ENCODE results near the gene CPN2.

The CPN2 gene, protein sequence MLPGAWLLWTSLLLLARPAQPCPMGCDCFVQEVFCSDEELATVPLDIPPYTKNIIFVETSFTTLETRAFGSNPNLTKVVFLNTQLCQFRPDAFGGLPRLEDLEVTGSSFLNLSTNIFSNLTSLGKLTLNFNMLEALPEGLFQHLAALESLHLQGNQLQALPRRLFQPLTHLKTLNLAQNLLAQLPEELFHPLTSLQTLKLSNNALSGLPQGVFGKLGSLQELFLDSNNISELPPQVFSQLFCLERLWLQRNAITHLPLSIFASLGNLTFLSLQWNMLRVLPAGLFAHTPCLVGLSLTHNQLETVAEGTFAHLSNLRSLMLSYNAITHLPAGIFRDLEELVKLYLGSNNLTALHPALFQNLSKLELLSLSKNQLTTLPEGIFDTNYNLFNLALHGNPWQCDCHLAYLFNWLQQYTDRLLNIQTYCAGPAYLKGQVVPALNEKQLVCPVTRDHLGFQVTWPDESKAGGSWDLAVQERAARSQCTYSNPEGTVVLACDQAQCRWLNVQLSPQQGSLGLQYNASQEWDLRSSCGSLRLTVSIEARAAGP

DNA sequence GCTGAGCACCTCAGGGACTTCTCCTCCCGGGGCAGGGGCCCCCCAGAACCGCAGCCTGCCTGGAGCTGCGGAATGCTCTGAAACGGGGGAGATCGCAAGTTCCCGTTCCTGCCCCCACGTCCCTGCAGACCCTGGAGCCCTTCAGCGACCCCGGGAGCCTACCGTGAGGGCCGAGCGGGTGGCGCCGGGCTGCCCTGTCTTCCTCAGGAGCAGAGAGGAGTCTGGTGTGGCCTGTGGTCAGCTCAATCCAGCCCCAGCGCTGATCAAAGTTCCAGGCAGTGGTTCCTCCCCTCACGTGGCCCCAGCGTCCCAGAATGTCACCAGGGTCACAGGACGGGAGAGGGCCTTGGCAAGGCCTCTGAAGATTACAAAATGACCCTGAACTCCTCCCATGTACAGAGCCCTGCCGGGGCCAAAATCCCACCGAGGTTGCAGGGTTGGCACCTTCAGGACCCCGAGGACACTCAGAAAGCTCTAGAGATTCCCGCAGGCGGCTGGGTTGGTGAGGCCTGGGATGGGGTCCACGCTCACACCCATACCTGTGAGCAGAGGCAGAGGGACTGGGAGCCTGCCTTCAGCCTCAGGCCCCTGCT is at the start of gene CPN2:
TSS of gene CPN2 (minus strand) at position 249 of the 593 bp plus-strand sequence. CDS start 8,626 bp downstream, outside the sequence.
- DNase-seq (ENCODE audit: low spot score): no peak

DNA sequence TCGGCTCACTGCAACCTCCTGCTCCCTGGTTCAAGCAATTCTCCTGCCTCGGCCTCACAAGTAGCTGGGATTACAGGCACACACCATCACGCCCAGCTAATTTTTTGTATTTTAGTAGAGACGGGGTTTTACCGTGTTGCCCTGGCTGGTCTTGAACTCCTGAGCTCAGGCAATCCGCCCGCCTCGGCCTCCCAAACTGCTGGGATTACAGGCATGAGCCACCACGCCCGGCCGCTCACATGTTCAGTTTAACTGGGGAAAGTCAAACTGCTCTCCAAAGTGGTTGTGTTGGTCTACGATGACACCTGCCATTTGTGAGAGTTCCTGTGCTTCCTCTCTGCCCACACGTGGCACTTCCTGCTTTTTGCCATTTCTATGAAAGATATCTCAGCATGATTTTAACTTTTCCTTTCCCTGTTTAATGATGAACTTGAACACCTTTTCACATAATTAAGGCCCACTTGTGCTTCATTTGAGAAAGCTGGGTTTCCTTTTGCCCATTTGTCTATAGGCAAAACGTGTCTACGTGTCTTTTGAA is 48.8 kb upstream of the CPN2 start:
- no peak for DNase-seq (ENCODE audit: low spot score)

DNA sequence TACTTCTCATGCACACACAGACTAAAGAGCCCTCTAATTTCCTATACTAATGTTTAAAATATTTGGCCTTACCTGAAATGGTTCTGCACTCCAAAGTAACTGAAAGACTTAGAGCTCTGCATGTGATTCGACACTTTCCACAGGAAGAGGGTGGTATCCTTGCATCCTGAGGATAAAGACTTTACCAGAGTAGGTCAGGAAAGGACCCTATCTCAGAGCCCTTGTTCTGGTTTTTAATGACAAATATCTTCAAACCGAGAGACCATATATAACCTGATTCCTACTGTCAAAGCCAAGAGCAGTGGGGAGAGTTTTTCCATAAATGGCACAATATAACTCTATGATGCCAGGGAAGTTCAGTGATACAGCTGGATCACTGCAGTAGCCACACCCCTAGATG is 48.0 kb upstream of the CPN2 start, which contains the start of gene GP5:
TSS of gene GP5 (minus strand) at position 101 of the 400 bp plus-strand sequence. CDS start 984 bp downstream, outside the sequence.
- no peak for DNase-seq (ENCODE audit: low spot score)

DNA sequence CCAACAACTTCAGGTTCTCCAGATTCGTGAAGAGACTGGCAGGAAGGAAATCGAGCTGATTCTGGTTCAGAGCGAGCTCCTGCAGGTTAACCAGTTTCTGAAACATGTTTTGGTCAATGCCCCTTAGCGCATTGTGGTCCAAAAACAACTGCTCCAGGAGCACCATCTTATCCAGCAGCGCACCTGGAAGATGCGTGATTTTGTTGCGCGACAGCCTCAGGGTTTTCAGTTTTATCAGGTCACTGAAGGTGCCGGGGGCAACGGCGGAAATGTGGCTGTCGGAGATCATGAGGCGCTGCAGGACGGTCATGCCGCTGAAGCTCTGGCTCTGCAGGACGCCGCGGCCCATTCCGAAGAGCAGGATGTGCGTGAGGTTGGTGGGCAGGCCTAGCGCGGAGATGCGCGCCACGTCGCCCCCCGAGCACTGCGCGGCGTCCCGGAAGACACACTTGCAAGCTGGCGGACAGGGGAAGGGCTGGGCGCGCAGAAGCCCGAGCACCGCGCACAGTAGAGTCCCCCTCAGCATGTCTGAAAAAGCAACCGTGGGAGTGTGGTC is 46.7 kb upstream of the CPN2 start:
- DNase-seq (ENCODE audit: low spot score): no peak

DNA sequence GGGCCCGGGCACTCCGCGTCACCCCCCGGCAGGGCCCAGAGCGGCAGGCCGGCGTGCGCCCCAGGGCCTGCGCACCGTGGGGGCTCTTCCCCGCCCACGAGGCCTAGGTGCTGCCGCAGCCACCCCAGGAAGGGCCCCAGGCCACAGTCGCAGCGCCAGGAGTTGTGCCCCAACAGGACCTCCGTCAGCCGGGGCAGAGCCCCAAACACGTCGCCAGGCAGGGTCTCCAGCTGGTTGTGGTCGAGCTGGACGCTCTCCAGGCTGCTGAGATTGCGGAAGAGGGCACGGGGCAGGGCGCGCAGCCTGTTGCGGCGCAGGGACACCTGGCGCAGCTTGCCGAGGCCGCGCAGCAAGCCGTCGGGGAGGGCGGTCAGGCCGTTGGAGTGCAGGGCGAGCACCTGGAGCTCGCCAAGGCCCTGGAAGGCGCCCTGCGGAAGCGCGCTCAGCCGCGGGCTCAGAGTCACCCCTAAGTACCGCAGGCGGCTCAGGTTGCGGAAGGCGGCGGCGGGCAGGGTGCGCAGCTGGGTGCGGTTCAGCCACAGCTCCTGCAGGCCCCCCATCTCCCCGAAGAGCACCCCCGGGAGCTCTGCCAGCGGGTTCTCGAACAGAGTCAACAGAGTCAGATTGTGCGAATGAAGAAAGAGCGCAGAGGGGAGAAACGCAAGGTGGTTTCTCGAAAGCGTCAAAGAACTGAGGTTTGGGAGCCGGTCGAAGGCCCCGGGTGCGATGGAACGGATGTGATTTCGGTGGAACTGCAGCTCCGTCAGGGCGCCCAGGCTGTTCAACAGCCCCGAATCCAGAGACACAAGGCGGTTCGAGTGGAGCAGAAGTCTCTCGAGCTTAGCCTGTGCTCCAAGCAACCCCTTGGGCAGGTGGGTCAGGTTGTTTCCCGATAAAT is 46.0 kb upstream of the CPN2 start:
- DNase-seq (ENCODE audit: low spot score): no peak

DNA sequence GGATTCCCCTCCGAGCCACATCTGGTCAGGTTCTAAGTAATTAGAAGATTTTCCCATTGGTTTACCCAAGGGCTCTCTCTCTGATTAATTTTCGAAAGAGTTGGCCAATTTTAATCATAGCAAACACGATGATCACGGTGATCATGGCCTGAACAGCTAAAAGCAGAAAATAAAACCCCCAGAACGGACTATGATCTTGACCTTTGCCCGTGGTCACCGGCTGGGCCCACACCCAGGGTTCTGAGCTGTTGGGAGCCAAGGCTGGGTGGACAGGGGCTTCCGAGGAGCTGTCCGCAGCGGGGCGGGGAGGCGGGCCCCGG is 45.4 kb upstream of the CPN2 start:
- no peak for DNase-seq (ENCODE audit: low spot score)

DNA sequence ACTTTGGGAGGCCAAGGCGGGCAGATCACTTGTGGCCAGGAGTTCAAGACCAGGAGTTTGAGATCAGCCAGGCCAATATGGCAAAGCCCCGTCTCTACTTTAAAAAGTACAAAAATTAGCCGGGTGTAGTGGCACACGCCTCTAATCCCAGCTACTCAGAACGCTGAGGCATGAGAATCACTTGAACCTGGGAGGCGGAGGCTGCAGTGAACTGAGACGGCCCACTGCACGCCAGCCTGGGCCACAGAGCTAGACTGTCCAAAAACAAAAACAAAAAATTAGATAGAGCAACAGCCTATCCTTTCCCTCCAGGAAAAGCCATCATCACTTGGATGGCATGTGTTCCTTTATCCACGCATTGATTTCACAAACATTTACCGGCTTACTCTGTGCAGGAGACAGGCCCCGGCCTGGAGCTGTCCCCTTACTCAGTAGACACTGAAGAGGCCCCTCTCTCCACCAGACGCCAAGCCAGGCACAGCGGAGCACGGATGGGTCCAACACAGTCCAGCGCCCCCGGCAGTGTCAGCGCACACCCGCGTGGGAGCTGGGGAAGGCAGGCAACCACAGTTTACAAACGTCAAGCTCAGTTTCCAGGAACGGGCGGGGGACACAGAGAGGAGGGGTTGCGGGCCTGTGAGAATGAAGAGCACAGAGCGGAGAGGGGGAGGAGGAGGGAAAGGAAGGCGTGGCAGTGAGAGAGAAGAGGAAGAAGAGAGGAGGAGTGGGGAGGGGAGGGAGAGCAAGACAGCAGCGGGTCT is 44.8 kb upstream of the CPN2 start:
- DNase-seq (ENCODE audit: low spot score): no peak

DNA sequence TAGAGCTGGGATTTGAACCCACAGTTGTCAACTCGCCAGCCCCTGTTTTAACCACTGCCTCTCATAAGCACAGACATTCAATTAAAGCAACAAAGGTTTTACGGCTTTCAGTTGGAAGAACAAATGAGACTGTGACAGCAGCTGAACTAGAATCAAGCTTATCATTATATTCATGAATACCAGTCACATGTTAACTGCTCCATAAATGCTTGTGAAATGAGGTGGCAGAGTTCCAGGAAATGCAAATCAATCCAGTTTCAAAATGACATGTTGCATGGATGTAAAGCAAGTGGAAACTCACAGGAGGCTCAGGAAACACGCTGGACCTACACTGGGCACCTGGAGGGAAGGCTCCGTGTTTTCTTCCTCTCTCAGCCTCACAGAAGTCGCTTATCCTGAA is 44.1 kb upstream of the CPN2 start:
- DNase-seq (ENCODE audit: low spot score): no peak

DNA sequence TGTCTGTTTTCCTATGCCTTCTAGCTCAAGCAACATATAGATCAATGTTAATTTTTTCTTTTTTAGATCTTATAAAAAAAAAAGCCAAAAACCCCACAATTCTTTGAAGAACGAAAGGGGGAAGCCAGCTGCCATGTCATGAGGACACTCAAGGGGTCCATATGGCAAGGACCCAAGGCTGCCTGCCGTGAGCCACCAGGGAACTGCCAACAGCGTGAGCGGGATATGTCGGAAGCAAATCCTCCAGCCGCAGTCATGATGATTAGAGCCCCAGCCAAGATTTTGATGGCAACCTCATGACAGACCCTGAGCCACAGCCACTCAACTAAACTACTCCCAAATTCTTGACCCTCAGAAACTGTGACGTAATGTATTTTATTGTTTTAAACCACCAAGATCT is 41.4 kb upstream of the CPN2 start:
- DNase-seq (ENCODE audit: low spot score): no peak

DNA sequence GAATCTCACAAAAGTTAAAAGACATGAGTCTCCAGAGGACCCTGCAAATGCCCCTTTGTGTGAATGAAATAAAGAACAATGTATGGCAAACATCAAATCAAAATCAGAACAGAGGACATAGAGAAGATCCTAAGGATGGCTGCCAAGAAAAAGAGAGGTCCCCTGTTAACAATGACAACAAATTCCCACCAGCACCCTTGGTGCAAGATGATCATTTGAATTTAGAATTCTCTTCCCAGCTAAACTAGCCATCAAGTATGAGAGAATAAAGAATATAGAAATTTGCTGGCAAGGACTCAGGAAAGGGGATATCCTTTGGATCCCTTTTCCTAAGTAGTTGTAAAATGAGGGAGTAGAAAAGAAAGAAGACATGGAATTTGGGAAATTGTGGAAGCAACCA is 39.7 kb upstream of the CPN2 start:
- no peak for DNase-seq (ENCODE audit: low spot score)

DNA sequence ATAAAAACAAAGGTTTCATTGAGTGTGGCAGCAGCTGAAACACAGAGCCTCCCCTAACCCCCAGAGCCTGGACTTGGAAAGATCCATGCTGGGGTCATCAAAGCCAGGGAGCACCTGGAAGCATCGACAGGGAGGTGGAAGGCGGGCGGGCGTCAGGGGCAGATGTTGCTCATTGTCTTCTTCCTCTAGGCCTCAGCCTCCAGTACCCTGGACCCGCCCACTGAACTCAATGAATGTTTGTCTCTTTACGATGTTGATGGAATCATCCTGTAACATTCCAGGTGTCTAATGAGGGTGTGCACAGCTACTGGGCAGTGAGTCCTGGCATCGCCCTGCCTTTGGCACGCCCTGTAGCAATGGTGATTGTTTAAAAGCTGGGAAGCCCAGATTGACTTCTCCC is 38.1 kb upstream of the CPN2 start:
- no peak for DNase-seq (ENCODE audit: low spot score)

DNA sequence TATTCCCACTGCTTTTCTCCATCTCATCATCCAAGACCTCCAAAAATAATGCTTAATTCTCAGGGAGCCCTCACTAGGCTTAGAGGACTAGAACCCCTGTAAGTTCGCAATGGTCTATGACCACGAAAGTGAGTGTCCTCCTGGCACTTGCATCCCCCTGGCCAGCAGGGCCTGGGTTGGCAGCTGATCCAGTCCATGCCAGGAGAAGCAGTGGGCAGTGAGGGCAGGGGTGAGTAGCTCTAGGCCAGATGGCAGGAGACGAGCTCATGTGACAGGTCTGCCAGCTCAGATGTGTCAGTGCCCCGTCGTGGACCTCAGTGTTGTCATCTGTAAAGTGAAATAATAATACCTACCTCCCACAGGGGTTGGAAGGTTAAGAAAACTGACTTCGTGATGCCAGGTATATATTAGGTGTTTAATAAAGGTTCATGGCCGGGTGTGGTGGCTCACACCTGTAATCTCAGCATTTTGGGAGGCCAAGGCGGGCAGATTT is 36.8 kb upstream of the CPN2 start:
- DNase-seq (ENCODE audit: low spot score): no peak

DNA sequence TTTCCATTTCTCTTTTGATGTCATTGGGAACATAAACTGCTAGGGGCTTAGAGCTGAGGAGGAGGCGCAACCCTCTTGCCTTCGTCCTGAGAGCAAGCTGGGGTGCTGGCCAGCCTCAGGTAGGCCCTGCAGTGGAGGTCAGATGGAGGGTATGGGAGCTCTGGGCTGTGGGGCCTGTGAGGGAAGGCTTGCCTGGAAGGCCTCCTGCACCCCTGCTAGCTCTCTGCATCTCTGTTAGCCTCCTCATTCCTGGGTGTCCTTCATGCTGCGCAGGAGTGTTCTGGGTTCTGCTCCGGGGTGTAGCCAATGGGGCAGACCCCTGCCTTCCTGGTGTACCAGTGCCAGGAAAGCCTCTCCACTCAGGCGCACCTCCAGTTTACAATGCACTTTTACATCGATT is 36.1 kb upstream of the CPN2 start:
- DNase-seq (ENCODE audit: low spot score): no peak

DNA sequence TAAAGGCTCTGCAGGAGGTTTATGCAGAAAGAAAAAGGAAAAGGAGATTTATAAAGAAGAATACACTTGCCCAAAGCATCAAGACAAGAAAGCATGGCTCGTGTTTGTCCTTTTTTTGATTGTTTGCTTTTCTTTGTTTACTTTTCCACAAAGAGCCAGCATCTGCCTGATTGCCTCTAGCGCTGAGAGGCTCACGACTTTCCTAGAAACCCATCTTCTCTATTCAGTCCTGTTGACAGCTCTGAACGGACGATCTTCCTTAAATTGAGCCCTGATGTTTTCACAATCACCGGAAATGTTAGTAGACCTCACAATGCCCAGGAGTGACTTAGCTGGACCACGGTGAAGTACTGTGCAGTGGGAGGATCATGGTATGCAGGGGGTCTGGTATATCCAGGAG is 35.5 kb upstream of the CPN2 start:
- no peak for DNase-seq (ENCODE audit: low spot score)

DNA sequence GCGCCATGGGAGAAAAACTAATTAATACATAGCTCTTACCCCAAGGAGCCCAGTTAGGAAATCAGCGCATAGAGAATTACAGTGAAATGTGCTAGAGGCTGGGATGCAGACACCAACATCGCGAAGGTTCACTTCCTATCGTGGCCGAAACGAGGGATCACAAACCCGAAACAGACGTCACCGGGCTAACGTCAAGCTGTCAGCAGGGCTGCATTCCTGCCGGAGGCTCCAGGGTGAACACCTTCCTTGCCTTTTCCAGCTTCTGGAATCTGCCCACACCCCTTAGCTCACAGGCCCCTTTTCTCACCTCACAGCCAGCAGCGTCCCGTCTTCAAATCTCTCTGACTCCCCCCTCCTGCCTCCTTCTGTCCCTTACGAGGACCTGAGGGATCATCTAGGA is 34.9 kb upstream of the CPN2 start:
- DNase-seq (ENCODE audit: low spot score): no peak

DNA sequence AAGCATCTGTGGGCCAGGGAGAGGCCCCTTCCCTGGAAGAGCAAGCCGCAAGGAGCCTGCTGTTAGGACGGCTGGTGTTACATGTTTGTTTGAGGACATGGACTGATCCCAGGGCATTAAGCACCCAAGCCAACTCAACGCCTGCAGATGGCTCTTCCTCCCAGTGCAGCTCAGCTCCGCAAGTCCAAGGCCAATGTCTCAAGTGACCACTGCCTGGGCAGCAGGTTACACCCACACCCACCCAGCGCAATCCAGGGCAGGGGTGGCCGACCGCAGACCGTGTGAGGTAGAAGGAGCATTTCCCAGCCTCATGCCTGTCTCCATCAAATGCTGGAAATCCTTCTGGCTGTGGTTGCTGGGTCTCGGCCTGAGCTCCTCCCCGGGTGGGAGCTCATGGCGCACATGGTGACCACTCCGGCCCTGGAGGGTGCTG is 33.5 kb upstream of the CPN2 start:
- DNase-seq (ENCODE audit: low spot score): no peak

DNA sequence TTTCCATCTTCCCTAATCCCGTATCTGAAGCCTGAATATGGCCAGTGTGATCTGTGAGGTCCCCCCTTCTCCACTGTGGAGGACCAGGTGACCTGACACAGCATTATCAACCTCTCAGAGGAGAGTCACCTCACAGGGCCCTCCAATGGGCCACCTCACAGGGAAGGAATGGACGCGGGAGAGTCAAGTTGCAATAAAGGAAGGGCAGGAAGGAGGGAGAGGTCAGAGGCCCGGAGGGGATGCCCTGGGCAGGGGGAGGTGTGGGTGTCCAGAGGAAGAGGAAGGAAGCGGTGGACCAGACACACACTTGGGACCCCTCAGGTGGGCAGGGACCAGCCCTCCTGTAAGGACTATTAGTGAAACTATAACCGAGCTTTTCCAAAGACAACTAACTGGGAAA is 33.0 kb upstream of the CPN2 start:
- no peak for DNase-seq (ENCODE audit: low spot score)

DNA sequence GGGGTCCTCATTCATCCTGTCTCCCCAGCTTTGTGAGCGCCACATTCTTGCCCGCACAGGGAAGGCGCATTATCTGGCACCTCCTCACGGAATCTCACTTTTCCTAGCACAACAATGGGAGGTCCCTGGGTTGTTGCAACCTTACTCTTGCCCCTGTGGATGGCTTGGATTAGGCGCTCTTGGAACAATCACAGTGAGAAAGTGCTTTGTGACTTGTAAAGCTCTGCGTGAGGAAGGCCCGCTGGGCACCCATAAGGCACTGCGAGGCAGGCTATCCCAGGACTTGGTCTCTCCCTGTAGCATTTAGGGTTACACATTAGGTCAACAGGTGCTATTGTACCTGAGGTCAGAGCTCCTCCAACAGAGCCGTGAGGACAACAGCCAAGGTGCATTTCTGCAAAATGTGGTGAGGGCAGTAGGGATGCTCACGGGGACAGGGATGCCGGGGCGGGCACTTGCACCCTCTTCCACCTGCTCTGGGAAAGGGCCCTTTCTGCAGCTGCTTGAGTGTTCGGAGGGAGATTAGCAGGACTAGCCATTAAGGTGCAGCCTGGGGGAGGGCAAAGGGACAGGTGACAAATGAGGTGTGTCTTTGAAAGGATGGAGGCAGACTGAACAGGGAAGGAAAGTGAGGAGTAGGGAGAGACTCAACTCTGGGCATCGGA is 32.3 kb upstream of the CPN2 start:
- DNase-seq (ENCODE audit: low spot score): no peak

DNA sequence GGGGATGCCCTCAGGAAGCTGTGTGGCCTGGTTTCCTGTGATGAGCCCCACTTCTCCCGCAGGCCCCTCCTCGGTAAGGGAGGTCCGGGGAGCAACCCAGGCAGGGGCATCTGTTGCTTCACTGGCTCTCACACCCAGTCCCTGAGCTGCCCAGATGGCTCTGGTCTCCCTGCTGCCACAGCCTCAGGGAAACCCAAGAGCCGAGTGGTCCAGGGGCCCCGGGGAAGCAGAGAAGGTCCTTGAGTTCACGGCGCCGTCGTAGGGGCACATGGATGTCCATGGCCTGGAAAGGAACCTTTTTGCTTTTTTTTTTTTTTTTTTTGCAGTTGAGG is 31.7 kb upstream of the CPN2 start:
- no peak for DNase-seq (ENCODE audit: low spot score)

DNA sequence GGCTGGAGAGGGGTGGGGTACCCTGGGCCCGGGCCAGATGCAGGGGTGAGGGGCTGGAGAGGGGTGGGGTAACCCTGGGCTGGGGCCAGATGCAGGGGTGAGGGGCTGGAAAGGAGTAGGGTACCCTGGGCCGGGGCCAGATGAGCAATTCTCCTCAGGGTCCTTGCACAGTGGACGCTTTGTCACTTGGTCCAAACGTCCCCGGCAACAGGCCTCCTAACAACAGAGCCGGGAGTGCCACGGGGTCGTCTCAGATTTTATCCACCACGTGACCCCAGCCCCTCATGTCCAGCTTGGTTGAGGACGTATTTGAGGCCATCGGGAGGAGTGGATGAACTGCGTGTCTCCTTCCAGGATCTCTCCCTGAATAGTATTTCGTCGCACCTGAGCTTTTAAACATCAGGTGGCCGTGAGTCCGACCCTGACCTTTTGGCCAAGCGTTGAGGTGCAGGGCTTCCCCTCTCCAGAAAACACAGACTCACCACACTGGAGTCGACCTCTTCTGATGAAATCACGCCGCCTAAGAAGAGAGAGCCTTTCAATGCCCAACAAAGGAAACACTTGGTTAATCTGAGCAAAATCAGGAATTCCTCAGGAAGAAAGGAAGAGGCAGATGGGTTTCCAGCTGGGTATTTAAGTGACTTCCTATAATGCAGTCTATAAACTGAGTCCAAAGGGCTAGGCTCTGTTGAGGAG is 31.2 kb upstream of the CPN2 start:
- DNase-seq (ENCODE audit: low spot score): no peak

Data from hepatic stellate cell (primary cell).